Fibroblast of the aortic adventitia (primary cell): ENCODE results near the gene PSMD1. TPM values are rescaled to one million over a fixed set of nuclear protein-coding genes. Genes with fewer than 3 reads are reported as not detected.
A peak's percentile ranks its signal among the peaks of the same experiment; 100 is the strongest.
"Not testable (repeated sequence)": the region's sequence is repeated elsewhere in the genome, so short reads cannot be mapped to it uniquely, and the experiment has no call there.

Experiments
- DNase-seq: peaks from one replicate; pipeline ENCODE4 v3.0.0-alpha.2; 2010; ENCODE audit warnings: low read depth
- H3K4me3 ChIP-seq: 2 replicates; pipeline ENCODE4 v1.5.1; 2011; ENCODE audit warnings: low read depth, mild to moderate bottlenecking, control low read depth, low read length, moderate library complexity
- total RNA-seq: library from RNA; depleted of rRNA; stranded (reverse); fragments of >200 nt; gene quantifications from 2 replicates; pipeline ENCODE4 v1.2.3, GENCODE V29; 2012; ENCODE audit warnings: low replicate concordance
- TF ChIP-seq, protein P1 (sequence below): IDR thresholded peaks from 2 replicates; pipeline ENCODE4 v1.5.1; 2011; ENCODE audit warnings: mild to moderate bottlenecking, low read length, control low read depth, inconsistent platforms; ENCODE audit not compliant: insufficient read depth

The PSMD1 gene
- total RNA-seq, 1 donor, result 127 TPM

DNA sequence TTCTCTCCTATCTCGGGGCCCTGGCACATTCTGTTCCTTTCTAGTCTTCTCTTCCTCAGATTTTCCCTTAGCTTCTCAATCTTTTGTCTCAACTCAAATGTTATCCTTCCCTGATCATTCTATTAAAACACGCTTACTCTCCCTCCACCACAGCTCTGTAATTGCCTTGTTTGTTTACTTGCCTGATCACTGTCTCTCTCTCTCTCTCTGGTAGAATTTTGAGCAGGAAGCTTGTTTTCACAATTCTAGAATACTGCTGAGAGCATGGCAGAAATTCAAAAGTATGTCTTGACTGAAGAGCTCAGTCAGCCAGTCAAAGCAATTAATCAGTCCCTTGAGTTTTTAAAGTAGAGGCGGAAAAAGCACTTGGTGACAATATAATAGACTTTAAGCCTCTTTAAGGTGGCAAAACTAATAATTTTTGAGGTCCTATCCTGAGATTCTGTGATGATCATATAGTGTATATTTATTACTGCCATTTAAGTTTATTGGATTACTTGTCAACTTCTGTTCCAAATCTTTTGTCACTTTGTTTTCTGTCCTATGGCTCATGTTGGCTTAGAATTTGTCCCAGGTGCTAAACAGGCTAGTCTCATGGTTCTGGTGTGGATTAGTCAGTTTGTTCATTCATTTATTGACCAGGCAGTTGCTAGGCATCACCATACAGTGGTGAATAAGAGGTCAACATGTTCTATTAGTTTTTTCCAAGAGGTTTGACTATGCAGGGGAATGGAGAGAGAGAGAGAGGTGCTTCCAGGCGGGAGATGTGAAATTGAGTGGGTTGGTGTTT is 2.3 kb downstream of the PSMD1 start:
- TF ChIP-seq, protein P1, sequence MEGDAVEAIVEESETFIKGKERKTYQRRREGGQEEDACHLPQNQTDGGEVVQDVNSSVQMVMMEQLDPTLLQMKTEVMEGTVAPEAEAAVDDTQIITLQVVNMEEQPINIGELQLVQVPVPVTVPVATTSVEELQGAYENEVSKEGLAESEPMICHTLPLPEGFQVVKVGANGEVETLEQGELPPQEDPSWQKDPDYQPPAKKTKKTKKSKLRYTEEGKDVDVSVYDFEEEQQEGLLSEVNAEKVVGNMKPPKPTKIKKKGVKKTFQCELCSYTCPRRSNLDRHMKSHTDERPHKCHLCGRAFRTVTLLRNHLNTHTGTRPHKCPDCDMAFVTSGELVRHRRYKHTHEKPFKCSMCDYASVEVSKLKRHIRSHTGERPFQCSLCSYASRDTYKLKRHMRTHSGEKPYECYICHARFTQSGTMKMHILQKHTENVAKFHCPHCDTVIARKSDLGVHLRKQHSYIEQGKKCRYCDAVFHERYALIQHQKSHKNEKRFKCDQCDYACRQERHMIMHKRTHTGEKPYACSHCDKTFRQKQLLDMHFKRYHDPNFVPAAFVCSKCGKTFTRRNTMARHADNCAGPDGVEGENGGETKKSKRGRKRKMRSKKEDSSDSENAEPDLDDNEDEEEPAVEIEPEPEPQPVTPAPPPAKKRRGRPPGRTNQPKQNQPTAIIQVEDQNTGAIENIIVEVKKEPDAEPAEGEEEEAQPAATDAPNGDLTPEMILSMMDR, result no peak
- DNase-seq, result no peak
- H3K4me3 ChIP-seq, result peak overlapping the region; percentile 29

DNA sequence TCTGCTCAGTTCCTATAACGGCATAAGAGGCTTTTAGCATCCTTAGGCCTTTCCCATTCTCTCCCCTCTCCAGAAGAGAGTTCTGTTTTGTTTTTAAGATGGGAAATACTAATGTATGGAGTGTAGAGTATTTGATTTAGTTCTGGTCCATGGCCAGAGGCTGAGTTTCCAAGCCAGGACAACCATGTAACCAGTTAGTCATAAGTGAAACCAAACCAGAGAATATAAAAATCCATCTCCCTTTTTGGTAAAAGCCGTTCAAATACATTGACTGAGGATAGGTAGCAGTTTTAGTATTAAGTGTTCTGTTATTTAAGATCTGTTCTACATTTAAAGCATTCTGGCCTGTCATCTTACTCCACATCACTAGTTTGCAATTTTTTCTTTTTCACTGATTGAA is 3.1 kb downstream of the PSMD1 start:
- no peak overlapping the region for H3K4me3 ChIP-seq
- TF ChIP-seq, protein P1, result no peak
- peak; percentile 40 for DNase-seq

DNA sequence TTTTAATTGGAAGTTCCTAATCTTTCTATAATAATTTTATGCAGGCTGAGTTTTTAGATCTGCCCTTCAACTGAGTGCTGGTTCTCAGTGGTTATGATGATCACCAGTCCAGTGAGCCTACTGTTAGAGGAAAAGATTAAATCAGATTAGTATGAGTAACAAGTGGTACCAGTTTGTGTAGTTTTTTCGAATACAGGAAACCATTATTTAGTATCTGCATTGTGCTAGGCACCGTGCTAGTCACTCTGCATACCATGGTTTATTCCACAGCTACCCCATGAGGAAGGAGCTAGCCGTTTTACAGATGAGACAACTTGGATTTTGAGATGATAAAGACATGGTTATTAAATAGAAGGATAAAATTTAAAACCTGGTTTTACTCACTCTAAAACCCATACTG is 6.1 kb downstream of the PSMD1 start:
- TF ChIP-seq, protein P1, result no peak
- no peak for DNase-seq
- H3K4me3 ChIP-seq, result no peak overlapping the region

DNA sequence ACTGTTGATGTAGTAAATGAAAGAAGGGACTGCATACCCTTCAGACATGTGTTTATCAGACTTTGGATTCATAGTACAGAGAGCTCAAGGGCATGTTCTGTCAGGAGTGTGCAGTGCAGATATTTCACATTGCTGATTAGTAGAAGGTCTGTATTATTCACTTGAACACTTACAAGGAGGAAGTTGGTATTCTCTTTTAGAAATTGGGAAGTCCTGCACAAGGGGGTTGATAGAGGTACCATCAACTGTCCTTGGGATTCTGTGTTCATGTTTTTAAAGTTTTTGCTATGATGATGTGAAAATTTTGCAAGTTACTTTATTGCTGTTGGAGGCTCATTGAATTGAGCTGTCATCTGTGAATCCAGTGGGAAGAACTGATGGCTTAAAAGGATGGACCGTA is 6.7 kb downstream of the PSMD1 start:
- DNase-seq, result no peak
- TF ChIP-seq, protein P1, result no peak
- H3K4me3 ChIP-seq, result no peak overlapping the region

DNA sequence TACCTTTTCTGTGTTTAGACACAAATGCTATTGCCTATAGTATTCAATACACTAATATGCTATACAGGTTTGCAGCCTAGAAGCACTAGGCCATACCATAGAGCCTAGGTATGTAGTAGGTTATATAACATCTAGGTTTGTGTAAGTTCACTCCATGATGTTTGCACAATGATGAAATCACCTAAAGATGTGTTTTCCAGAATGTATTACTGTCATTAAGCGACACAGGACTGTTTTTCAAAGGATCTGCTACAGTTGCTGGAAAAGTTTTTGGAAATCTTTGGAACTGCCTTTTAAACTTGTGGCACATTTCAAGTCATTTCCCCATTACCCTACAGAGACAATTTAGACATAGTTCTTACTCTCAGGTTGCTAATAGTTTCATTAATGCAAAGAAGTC is 9.3 kb downstream of the PSMD1 start:
- DNase-seq, result no peak
- TF ChIP-seq, protein P1, result no peak
- H3K4me3 ChIP-seq, result no peak overlapping the region

DNA sequence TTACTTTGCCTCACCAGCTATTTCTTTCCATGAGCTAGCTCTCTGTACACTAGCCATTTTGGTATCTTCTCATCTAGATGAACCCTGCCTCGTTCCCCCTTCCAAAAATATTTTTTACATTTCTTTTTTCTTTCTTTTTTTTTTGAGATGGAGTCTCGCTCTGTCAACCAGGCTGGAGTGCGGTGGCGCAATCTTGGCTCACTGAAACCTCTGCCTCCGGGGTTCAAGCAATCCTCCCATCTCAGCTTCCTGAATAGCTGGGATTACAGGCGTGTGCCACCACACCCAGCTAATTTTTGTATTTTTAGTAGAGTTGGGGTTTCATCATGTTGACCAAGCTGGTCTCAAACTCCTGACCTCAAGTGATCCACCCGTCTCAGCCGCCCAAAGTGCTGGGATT is 10.9 kb downstream of the PSMD1 start:
- not testable (repeated sequence) for DNase-seq, H3K4me3 ChIP-seq

DNA sequence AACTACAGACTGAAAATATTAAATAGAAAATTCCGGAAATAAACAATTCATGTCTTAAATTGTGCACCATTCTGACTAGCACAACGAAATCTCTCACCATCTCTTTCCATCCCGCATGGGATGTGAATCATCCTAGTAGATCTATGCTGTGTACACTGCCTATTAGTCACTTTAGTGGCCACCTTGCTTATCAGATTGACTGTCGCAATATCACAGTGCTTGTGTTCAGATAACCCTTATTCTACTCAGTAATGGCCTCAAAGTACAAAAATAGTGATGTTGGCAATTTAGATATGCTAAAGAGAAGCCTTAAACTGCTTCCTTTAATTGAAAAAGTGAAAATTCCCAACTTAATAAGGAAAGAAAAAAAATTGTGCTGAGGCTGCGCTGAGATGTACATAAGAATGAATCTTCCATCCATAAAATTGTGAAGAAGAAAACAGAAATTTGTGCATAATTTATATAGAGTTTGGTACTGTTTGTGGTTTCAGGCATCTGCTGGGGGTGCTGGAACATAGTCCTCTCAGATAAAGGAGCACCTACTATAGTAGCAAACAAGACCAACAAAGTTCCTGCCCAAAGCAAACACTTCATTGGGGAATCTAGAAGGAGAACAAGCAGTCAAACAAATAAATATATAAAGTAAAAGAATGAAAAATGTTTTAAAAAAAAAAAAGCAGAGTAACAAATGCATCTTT is 12.0 kb downstream of the PSMD1 start:
- peak; percentile 53 for DNase-seq
- H3K4me3 ChIP-seq, result no peak overlapping the region
- TF ChIP-seq, protein P1, result no peak
